Adrenal gland (tissue), 5 donors: ENCODE results near the gene CSNK1G3.

Source experiments
- CTCF ChIP-seq, 6 experiments: fragments of 450-650 bp in 4 of 6; fragments of 200-600 bp in 2 of 6; sonication (generic) in 1 of 6; IDR thresholded peaks; 1 replicate in 5 of 6; 2 replicates in 1 of 6; pipeline versions ENCODE4 v1.5.1 to v1.8.0; 2016 to 2021; ENCODE audit warnings: antibody characterized with exemption in 6 of 6, mild to moderate bottlenecking in 2 of 6, moderate library complexity in 1 of 6
- POLR2A ChIP-seq, 2 donors: fragments of 450-650 bp; IDR thresholded peaks; one replicate each; pipeline ENCODE4 v1.6.1; 2017; ENCODE audit warnings: antibody characterized with exemption in 2 of 2, mild to moderate bottlenecking in 2 of 2, moderate library complexity in 1 of 2
- donor health status: DM: no; HTN: no; CAD: no.

- no peak for TF ChIP-seq CTCF (IDR thresholded peaks at IDR 0.05)
- TF ChIP-seq POLR2A (IDR thresholded peaks at IDR 0.05) = no peak
Observed at GRCh38 chr5:123579410-123579809, 67.4 kb downstream of the CSNK1G3 start.
